NT2/D1 (cell line): ENCODE measurements around the gene PDHX.

Source experiments
- SUZ12 ChIP-seq: IDR thresholded peaks from 2 replicates; pipeline ENCODE4 v1.6.1; 2011; ENCODE audit not compliant: insufficient read length, insufficient read depth; ENCODE audit errors: extremely low read depth
- YY1 ChIP-seq: IDR thresholded peaks from 2 replicates; pipeline ENCODE4 v1.6.1; 2011; ENCODE audit not compliant: insufficient read length, insufficient read depth
- ZNF274 ChIP-seq: IDR thresholded peaks from 2 replicates; pipeline ENCODE4 v1.6.1; 2011; ENCODE audit warnings: mild to moderate bottlenecking, low read depth, low read length

- TF ChIP-seq ZNF274: no peak
- no peak for TF ChIP-seq YY1
- TF ChIP-seq SUZ12: no peak
These were observed 105.2 kb downstream of the PDHX start for GRCh38 chr11:35021589-35021988.
